Fibroblast of lung (primary cell): ENCODE results near the gene TARS1. TPM values are rescaled to one million over a fixed set of nuclear protein-coding genes. Genes with fewer than 3 reads are reported as not detected.
A peak's percentile ranks its signal among the peaks of the same experiment; 100 is the strongest.

Experiments
- DNase-seq, 2 donors: peaks; one replicate each; pipeline versions ENCODE4 v3.0.0 to v3.0.0-alpha.2; 2010; ENCODE audit warnings: low read depth in 2 of 2
- H2AFZ ChIP-seq: 2 replicates; pipeline ENCODE4 v1.5.1; 2012; ENCODE audit warnings: low read length, control low read depth, inconsistent platforms
- H3K27ac ChIP-seq: 2 replicates; pipeline ENCODE4 v1.5.1; 2011; ENCODE audit warnings: low read length, control low read depth; ENCODE audit not compliant: insufficient read depth
- H3K27me3 ChIP-seq: 2 replicates; pipeline ENCODE4 v1.5.1; 2011; ENCODE audit warnings: mild to moderate bottlenecking, low read length; ENCODE audit not compliant: control insufficient read depth, insufficient read depth
- H3K36me3 ChIP-seq: 2 replicates; pipeline ENCODE4 v1.5.1; 2011; ENCODE audit warnings: low read length; ENCODE audit not compliant: control insufficient read depth, insufficient read depth
- H3K4me1 ChIP-seq: 2 replicates; pipeline ENCODE4 v1.5.1; 2011; ENCODE audit warnings: low read length; ENCODE audit not compliant: control insufficient read depth, insufficient read depth; ENCODE audit errors: extremely low read depth
- H3K4me2 ChIP-seq: 2 replicates; pipeline ENCODE4 v1.5.1; 2011; ENCODE audit warnings: low read length, control low read depth; ENCODE audit not compliant: insufficient read depth; ENCODE audit errors: extremely low read depth
- H3K4me3 ChIP-seq, 4 experiments: fragments of 200-600 bp in 1 of 4; sonication (generic) in 1 of 4; replicated peaks in 1 of 4; 2 replicates each; pipeline ENCODE4 v1.5.1; 2011 to 2016; ENCODE audit warnings: low read length in 4 of 4, low read depth in 3 of 4, mild to moderate bottlenecking in 3 of 4, control low read depth in 2 of 4, inconsistent platforms in 1 of 4, mixed read lengths in 1 of 4; ENCODE audit not compliant: insufficient read depth in 1 of 4; ENCODE audit errors: control extremely low read depth in 1 of 4
- H3K79me2 ChIP-seq: 2 replicates; pipeline ENCODE4 v1.5.1; 2012; ENCODE audit warnings: mild to moderate bottlenecking, low read length, inconsistent platforms; ENCODE audit not compliant: control insufficient read depth, insufficient read depth
- H3K9ac ChIP-seq: 2 replicates; pipeline ENCODE4 v1.5.1; 2011; ENCODE audit warnings: mild to moderate bottlenecking, low read length, control low read depth; ENCODE audit not compliant: insufficient read depth
- H3K9me3 ChIP-seq: 2 replicates; pipeline ENCODE4 v1.5.1; 2012; ENCODE audit warnings: low read depth, low read length; ENCODE audit not compliant: control insufficient read depth, insufficient read depth
- H4K20me1 ChIP-seq: 2 replicates; pipeline ENCODE4 v1.5.1; 2011; ENCODE audit warnings: low read length; ENCODE audit not compliant: control insufficient read depth, insufficient read depth; ENCODE audit errors: extremely low read depth
- CTCF ChIP-seq, 2 donors: IDR thresholded peaks in 1 of 2; conservative IDR thresholded peaks in 1 of 2; 1 replicate in 1 of 2; 2 replicates in 1 of 2; pipeline ENCODE4 v1.5.1; 2011 to 2012; ENCODE audit warnings: low read length in 2 of 2, control low read depth in 1 of 2, inconsistent platforms in 1 of 2, low read depth in 1 of 2, mild to moderate bottlenecking in 1 of 2
- EZH2 ChIP-seq: IDR thresholded peaks from 2 replicates; pipeline ENCODE4 v1.5.1; 2012; ENCODE audit warnings: low read length, control low read depth, mild to moderate bottlenecking; ENCODE audit errors: missing control alignments
- polyA plus RNA-seq, 2 donors: library from polyadenylated mRNA; depleted of rRNA in 1 of 2; stranded (reverse) in 1 of 2; unstranded in 1 of 2; fragments of >200 nt; gene quantifications; 2 replicates each; pipeline ENCODE4 v1.2.1, GENCODE V29; 2011 to 2012; ENCODE audit warnings: missing spikeins in 1 of 2
- total RNA-seq: library from RNA; depleted of rRNA; stranded (reverse); fragments of >200 nt; gene quantifications from 2 replicates; pipeline ENCODE4 v1.2.1, GENCODE V29; 2014

Gene TARS1
- total and polyA plus RNA-seq, 2 donors (not counting 1 experiment from before 2014, with no cell fraction given): 130 to 368 TPM

DNA sequence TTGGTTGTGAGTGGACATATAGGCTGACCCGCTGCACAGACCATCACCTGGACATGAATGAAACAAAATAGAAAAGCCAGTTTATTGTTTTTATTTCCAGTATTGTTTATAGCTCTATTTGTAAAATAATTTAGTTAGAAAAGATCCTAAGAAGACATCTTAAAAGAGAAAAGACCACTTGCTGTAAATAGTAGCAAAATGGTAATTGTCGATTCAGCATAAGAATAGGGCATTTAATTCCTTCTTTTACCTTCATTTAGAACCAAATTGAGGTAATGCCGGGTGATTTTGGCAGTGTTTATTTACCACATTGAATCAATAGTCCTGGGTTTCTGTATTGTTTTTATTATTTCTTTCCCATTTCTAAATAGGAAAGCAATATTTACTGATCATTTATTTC, 7.4 kb downstream of the TARS1 start:
- no peak for TF ChIP-seq EZH2
- TF ChIP-seq CTCF (conservative IDR thresholded peaks at IDR 0.05 in 1 of 2, IDR thresholded peaks at IDR 0.05 in 1 of 2; ENCODE audit: low read depth in 1 of 2, low read length in 2 of 2): no peak
- Histone ChIP-seq H4K20me1 (peaks cover 2% of the 10 kb centered on the region), H3K4me2 (no peak overlapping the region), H3K27ac (no peak overlapping the region), H3K9me3 (no peaks in the 10 kb centered on the region), H3K4me3 (no peak overlapping the region), H3K9ac (no peak overlapping the region), H3K27me3 (no peaks in the 10 kb centered on the region), H3K4me1 (no peaks in the 10 kb centered on the region), H3K79me2 (peaks cover 60% of the 10 kb centered on the region), H3K36me3 (peaks cover 11% of the 10 kb centered on the region), H2AFZ (no peak overlapping the region)
- DNase-seq: no peak

GRCh38 chr5:33457126-33457525, 16.4 kb downstream of the TARS1 start:
- no peaks in the 10 kb centered on the region for H3K4me1 ChIP-seq
- H3K79me2 ChIP-seq: peaks cover 2% of the 10 kb centered on the region
- DNase-seq: peak; percentile 12 to 26
- no peak overlapping the region for H3K9ac ChIP-seq
- TF ChIP-seq CTCF (conservative IDR thresholded peaks at IDR 0.05 in 1 of 2, IDR thresholded peaks at IDR 0.05 in 1 of 2; ENCODE audit: low read depth in 1 of 2, low read length in 2 of 2): no peak
- no peak for TF ChIP-seq EZH2
- no peaks in the 10 kb centered on the region for H4K20me1 ChIP-seq
- H2AFZ ChIP-seq: no peak overlapping the region
- no peak overlapping the region for H3K27ac ChIP-seq
- no peak overlapping the region for H3K4me2 ChIP-seq
- no peaks in the 10 kb centered on the region for H3K9me3 ChIP-seq
- peaks cover 24% of the 10 kb centered on the region for H3K36me3 ChIP-seq
- no peak overlapping the region for H3K4me3 ChIP-seq
- H3K27me3 ChIP-seq: no peaks in the 10 kb centered on the region

GRCh38 chr5:33457817-33458216, 17.1 kb downstream of the TARS1 start:
- Histone ChIP-seq H3K27me3 (no peaks in the 10 kb centered on the region), H3K9me3 (no peaks in the 10 kb centered on the region), H3K27ac (no peak overlapping the region), H3K4me3 (no peak overlapping the region), H3K79me2 (no peaks in the 10 kb centered on the region), H3K9ac (no peak overlapping the region), H2AFZ (no peak overlapping the region), H4K20me1 (no peaks in the 10 kb centered on the region), H3K4me2 (no peak overlapping the region), H3K4me1 (no peaks in the 10 kb centered on the region), H3K36me3 (peaks cover 24% of the 10 kb centered on the region)
- TF ChIP-seq EZH2: no peak
- no peak for TF ChIP-seq CTCF (conservative IDR thresholded peaks at IDR 0.05 in 1 of 2, IDR thresholded peaks at IDR 0.05 in 1 of 2; ENCODE audit: low read depth in 1 of 2, low read length in 2 of 2)
- no peak for DNase-seq
